A549 (cell line): ENCODE results near the gene LRRC28. TPM values are rescaled to one million over a fixed set of nuclear protein-coding genes. Genes with fewer than 3 reads are reported as not detected.
A peak's percentile ranks its signal among the peaks of the same experiment; 100 is the strongest.

Experiments
- ATAC-seq, 2 experiments: fragments of 200-7000 bp in 1 of 2; fragments of >200 bp in 1 of 2; cut with Nextera tagmentation in 1 of 2; cut with Tn5 transposase in 1 of 2; 3 replicates each; pipeline versions ENCODE4 v1.8.0 to v1.9.1; 2018 to 2020; ENCODE audit warnings: mild to moderate bottlenecking in 1 of 2, moderate library complexity in 1 of 2
- CTCF ChIA-PET: fragments of 300-600 bp; sonication (Branson Sonifier 250); formaldehyde crosslinking; extraction: SDS; loops from one replicate; lab custom pipeline; 2021; ENCODE audit warnings: antibody characterized with exemption, inconsistent platforms; lab: Yijun Ruan, JAX
- POLR2A ChIA-PET: fragments of 350-600 bp; formaldehyde crosslinking; extraction: SDS; loops from one replicate; lab custom pipeline; 2021; ENCODE audit warnings: antibody characterized with exemption, inconsistent platforms; lab: Yijun Ruan, JAX
- DNase-seq, 2 experiments: peaks; one replicate each; pipeline versions ENCODE4 v3.0.0 to v3.0.0-alpha.2; 2011 to 2016; ENCODE audit warnings: low read depth in 1 of 2, low spot score in 1 of 2
- FAIRE-seq: peaks from 2 replicates; lab custom pipeline; 2011; peaks lifted over from hg19 to GRCh38; lab: Jason Lieb, UNC
- H3K27ac ChIP-seq, 2 experiments: fragments of >200 bp; sonication (Bioruptor Twin); formaldehyde crosslinking; 3 replicates each; pipeline ENCODE4 v1.5.1; 2016 to 2017
- H3K4me1 ChIP-seq: fragments of >200 bp; sonication (Bioruptor Twin); formaldehyde crosslinking; 3 replicates; pipeline ENCODE4 v1.6.1; 2016
- H3K4me2 ChIP-seq: fragments of >200 bp; sonication (Bioruptor Twin); formaldehyde crosslinking; 3 replicates; pipeline ENCODE4 v1.6.1; 2016
- H3K4me3 ChIP-seq: fragments of >200 bp; sonication (Bioruptor Twin); formaldehyde crosslinking; 3 replicates; pipeline ENCODE4 v1.5.1; 2016
- H3K9me3 ChIP-seq: fragments of >200 bp; sonication (Bioruptor Twin); formaldehyde crosslinking; 3 replicates; pipeline ENCODE4 v1.6.1; 2016
- CEBPB ChIP-seq, 2 experiments: fragments of >200 bp in 1 of 2; sonication (Bioruptor Twin) in 1 of 2; formaldehyde crosslinking in 1 of 2; IDR thresholded peaks; 2 replicates each; pipeline ENCODE4 v1.6.1; 2012 to 2016
- CHD2 ChIP-seq: fragments of 150-350 bp; IDR thresholded peaks from 2 replicates; pipeline ENCODE4 v1.6.1; 2014; ENCODE audit warnings: low read length; ENCODE audit not compliant: partially characterized antibody
- CHD4 ChIP-seq: fragments of 200-600 bp; sonication (generic); IDR thresholded peaks from 2 replicates; pipeline ENCODE4 v1.6.1; 2016; ENCODE audit warnings: antibody characterized with exemption, mild to moderate bottlenecking, borderline replicate concordance
- EHMT2 ChIP-seq: fragments of 200-600 bp; sonication (generic); IDR thresholded peaks from 2 replicates; pipeline ENCODE4 v1.6.1; 2016; ENCODE audit warnings: antibody characterized with exemption, low read depth, mild to moderate bottlenecking, moderate library complexity
- ESRRA ChIP-seq: fragments of 150-350 bp; IDR thresholded peaks from 2 replicates; pipeline ENCODE4 v1.6.1; 2014; ENCODE audit warnings: mild to moderate bottlenecking, low read length, borderline replicate concordance
- FOSL2 ChIP-seq, 2 experiments: fragments of 450-650 bp in 1 of 2; fragments of >200 bp in 1 of 2; sonication (Bioruptor Twin) in 1 of 2; formaldehyde crosslinking; IDR thresholded peaks; 2 replicates each; pipeline versions ENCODE4 v1.5.0 to v1.6.1; 2016 to 2020; ENCODE audit warnings: mild to moderate bottlenecking in 1 of 2, moderate library complexity in 1 of 2
- FOXS1 ChIP-seq: fragments of 250-450 bp; sonication (Bioruptor Pico); IDR thresholded peaks from 2 replicates; pipeline ENCODE4 v1.5.0; 2020; ENCODE audit warnings: mild to moderate bottlenecking, moderate library complexity
- HEYL ChIP-seq: fragments of 250-450 bp; sonication (Bioruptor Pico); IDR thresholded peaks from 2 replicates; pipeline ENCODE4 v1.8.0; 2021; ENCODE audit warnings: mild to moderate bottlenecking, moderate library complexity
- HOXA7 ChIP-seq: fragments of 250-450 bp; sonication (Bioruptor Pico); IDR thresholded peaks from 2 replicates; pipeline ENCODE4 v1.5.0; 2020; ENCODE audit warnings: mild to moderate bottlenecking, moderate library complexity
- MAFK ChIP-seq: fragments of 450-650 bp; IDR thresholded peaks from 2 replicates; pipeline ENCODE4 v1.6.1; 2014; ENCODE audit not compliant: partially characterized antibody
- NFE2L2 ChIP-seq: fragments of 150-350 bp; conservative IDR thresholded peaks from 2 replicates; pipeline ENCODE4 v1.6.1; 2014; ENCODE audit warnings: low read length
- RCOR1 ChIP-seq: fragments of 150-350 bp; IDR thresholded peaks from 2 replicates; pipeline ENCODE4 v1.6.1; 2014; ENCODE audit warnings: antibody characterized with exemption, low read length, low read depth
- RFX5 ChIP-seq: fragments of 450-650 bp; IDR thresholded peaks from 2 replicates; pipeline ENCODE4 v1.7.1; 2014; ENCODE audit warnings: antibody characterized with exemption, mild to moderate bottlenecking, moderate library complexity
- RNF2 ChIP-seq: fragments of 200-600 bp; sonication (generic); IDR thresholded peaks from 2 replicates; pipeline ENCODE4 v1.6.1; 2016; ENCODE audit warnings: low read depth, mild to moderate bottlenecking, antibody characterized with exemption, moderate library complexity, borderline replicate concordance
- SMC3 ChIP-seq: fragments of >200 bp; sonication (Bioruptor Twin); formaldehyde crosslinking; IDR thresholded peaks from 3 replicates; pipeline ENCODE4 v1.6.1; 2018; ENCODE audit warnings: inconsistent platforms
- WGBS: methylation state at CpG from one replicate; pipeline ENCODE4 v1.1.6; 2017; ENCODE audit errors: missing lambda C conversion rate; 5-methylcytosine and 5-hydroxymethylcytosine counted together
- polyA plus RNA-seq, 4 experiments: library from polyadenylated mRNA; depleted of rRNA in 3 of 4; stranded (reverse); fragments of >200 nt; fragmentation: RNase III in 1 of 4; extraction: RNeasy Plus Mini Kit Qiagen cat#74134 plus additional on column Dnase treatment in 1 of 4; gene quantifications; 2 replicates in 3 of 4; 3 replicates in 1 of 4; pipeline ENCODE4 v1.2.3, GENCODE V29; 2011 to 2017
- TF ChIP-seq, protein P1 (sequence below): fragments of 150-350 bp; IDR thresholded peaks from 2 replicates; pipeline ENCODE4 v1.6.1; 2014; ENCODE audit warnings: low read depth, mild to moderate bottlenecking, low read length
- TF ChIP-seq, protein P2 (sequence below): fragments of >200 bp; sonication (Bioruptor Twin); formaldehyde crosslinking; IDR thresholded peaks from 2 replicates; pipeline ENCODE4 v1.6.1; 2016
- TF ChIP-seq, protein P3 (sequence below): IDR thresholded peaks from 2 replicates; pipeline ENCODE4 v1.6.1; 2012; ENCODE audit warnings: low read depth, borderline replicate concordance
- TF ChIP-seq, protein P4 (sequence below): fragments of 250-450 bp; sonication (Bioruptor Pico); IDR thresholded peaks from 2 replicates; pipeline ENCODE4 v1.5.0; 2020; ENCODE audit warnings: low read depth, mild to moderate bottlenecking, moderate library complexity

LRRC28 gene
- polyA plus RNA-seq, 2 of the 4 experiments (the other 2 are of a cell fraction) = 19.6 to 62.4 TPM

DNA sequence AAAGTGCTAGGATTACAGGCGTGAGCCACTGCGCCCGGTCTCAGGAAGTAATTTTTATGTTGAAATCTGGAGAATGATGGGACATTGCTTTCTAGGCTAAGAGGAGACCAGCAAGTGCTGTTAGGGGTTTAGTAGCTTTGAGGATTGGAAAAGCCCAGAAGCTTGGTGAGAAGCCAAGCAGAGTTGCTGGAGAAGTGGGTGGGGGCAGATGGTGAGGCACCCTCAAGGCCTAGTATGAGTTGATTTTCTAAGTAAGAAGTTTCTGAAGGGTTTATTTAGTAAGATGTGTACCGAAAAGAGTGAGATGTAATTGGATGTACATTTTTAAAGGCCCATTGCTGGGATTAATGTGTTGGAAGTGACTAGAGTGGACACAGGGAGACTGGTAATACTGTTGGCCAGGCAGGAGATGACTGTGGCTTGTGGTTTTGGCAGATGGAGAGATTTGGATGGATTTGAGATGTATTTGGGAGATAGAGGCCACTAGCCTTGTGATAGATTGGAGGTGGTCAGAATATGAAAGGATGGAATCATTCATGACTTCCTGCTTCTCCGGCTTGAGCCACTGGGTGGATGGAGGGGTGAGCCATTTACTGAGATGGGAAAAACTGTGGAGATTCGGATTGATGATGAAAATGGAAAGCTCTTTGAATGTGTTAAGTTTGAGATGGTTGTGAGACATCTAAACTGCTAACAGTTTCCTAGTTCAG lies 2.3 kb downstream of the LRRC28 start (continued):
- TF ChIP-seq, protein P1, sequence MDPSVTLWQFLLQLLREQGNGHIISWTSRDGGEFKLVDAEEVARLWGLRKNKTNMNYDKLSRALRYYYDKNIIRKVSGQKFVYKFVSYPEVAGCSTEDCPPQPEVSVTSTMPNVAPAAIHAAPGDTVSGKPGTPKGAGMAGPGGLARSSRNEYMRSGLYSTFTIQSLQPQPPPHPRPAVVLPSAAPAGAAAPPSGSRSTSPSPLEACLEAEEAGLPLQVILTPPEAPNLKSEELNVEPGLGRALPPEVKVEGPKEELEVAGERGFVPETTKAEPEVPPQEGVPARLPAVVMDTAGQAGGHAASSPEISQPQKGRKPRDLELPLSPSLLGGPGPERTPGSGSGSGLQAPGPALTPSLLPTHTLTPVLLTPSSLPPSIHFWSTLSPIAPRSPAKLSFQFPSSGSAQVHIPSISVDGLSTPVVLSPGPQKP = no peak
- no peak for TF ChIP-seq CEBPB (IDR thresholded peaks at IDR 0.05)
- TF ChIP-seq, protein P2, sequence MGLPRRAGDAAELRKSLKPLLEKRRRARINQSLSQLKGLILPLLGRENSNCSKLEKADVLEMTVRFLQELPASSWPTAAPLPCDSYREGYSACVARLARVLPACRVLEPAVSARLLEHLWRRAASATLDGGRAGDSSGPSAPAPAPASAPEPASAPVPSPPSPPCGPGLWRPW = no peak
- TF ChIP-seq, all 56 proteins: peak for 0

DNA sequence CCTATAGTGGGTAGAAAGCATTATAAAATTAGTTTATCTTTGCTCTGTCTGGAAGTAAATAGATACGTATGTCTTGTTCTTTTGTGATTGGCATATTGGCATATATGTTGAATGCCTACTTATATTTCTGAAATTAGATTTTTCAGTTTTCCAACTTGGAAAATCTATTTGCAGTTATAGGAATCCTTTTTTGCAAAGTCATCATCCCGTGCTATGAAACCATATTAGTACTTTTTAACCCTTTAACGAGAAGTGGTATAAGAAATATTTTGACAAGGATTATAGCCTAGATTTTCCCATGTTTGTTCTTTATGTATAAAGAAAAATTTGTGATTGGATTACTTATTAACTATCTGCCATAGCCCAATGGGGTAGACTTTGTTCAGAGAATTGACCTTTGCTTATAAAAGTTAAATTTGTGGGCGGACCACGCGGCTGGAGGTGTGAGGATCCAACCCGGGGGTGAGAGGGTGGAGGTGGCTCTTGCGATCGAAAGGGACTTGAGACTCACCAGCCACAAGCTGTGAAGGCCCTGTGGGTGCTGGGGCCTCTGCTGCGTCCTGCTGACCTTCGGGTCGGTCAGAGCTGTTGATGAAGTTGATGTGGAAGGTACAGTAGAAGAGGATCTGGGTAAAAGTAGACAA lies 5.9 kb downstream of the LRRC28 start:
- H3K9me3 ChIP-seq = no peaks in the 10 kb centered on the region
- no peak for FAIRE-seq
- POLR2A ChIA-PET = no interaction called here
- CTCF ChIA-PET = interaction anchor here (1.9 to 2.3 kb wide), 3 partner anchors 10 to 447 kb away, joined by 5 to 13 read pairs (median 7); no protein-coding TSS in a partner anchor
- WGBS = 88% methylated on average over 12 of the region's 12 CpGs
- no peak overlapping the region for H3K27ac ChIP-seq
- TF ChIP-seq HOXA7 (CRISPR knock-in tag) (no peak), HEYL (CRISPR knock-in tag) (no peak), RCOR1 (no peak), NFE2L2 (0 out of 2 replicates have a peak, but pooled peaks have one; percentile 10), CHD2 (no peak), CHD4 (no peak), EHMT2 (no peak), MAFK (peak; percentile 76), SMC3 (no peak)
- TF ChIP-seq, protein P2 = no peak
- ATAC-seq = no peak
- no peak overlapping the region for H3K4me3 ChIP-seq
- H3K4me1 ChIP-seq = peaks cover 4% of the 10 kb centered on the region; the same call in 2 of the 3 replicates
- DNase-seq = no peak
- H3K4me2 ChIP-seq = no peak overlapping the region

DNA sequence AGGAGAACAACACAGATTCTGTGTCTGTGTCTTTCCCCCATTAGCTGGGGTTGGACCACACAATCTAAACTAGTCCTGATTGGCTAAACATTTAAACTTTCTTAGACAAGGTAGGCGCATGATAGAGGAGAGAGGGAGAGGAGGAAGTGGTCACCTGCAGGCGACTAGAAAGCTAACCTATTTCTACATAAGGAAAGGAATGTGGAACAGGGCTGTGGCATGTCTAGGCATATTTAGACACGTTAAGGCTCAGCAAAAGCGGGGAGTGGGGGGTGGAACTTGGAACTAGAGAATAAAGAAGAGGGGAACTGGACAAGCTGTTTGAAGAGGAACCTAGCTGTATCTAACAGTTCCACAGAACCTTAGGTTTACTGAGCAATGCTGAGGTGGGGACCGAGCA lies 12.8 kb downstream of the LRRC28 start:
- ChIA-PET POLR2A (interaction anchor here (1.8 kb wide), 1 partner anchor 13 kb away, joined by 5 read pairs; the partner anchor contains the start of gene LRRC28), CTCF (interaction anchor here (0.9 to 19.4 kb wide), 8 partner anchors 9 to 492 kb away, joined by 3 to 225 read pairs (median 4); partner anchors contain the start of gene LRRC28)
- 89% methylated on average over 5 of the region's 5 CpGs for WGBS
- no peak overlapping the region for H3K4me2 ChIP-seq
- TF ChIP-seq, protein P3, sequence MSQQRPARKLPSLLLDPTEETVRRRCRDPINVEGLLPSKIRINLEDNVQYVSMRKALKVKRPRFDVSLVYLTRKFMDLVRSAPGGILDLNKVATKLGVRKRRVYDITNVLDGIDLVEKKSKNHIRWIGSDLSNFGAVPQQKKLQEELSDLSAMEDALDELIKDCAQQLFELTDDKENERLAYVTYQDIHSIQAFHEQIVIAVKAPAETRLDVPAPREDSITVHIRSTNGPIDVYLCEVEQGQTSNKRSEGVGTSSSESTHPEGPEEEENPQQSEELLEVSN = no peak
- TF ChIP-seq, protein P4, sequence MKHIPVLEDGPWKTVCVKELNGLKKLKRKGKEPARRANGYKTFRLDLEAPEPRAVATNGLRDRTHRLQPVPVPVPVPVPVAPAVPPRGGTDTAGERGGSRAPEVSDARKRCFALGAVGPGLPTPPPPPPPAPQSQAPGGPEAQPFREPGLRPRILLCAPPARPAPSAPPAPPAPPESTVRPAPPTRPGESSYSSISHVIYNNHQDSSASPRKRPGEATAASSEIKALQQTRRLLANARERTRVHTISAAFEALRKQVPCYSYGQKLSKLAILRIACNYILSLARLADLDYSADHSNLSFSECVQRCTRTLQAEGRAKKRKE (CRISPR knock-in tag) = no peak
- TF ChIP-seq FOXS1 (CRISPR knock-in tag) (no peak), RNF2 (no peak), RFX5 (no peak), FOSL2 (IDR thresholded peaks at IDR 0.05) (no peak), FOSL2 (CRISPR knock-in tag; IDR thresholded peaks at IDR 0.05) (no peak), ESRRA (no peak)
- TF ChIP-seq, protein P2 = no peak
- ATAC-seq = no peak
- FAIRE-seq = no peak
- H3K9me3 ChIP-seq = no peaks in the 10 kb centered on the region
- no peak for DNase-seq
- H3K27ac ChIP-seq = no peak overlapping the region
- H3K4me1 ChIP-seq = no peaks in the 10 kb centered on the region
- no peak overlapping the region for H3K4me3 ChIP-seq
